Renal cortex interstitium (tissue), 11 donors: ENCODE results near the gene ZNF354B. TPM values are rescaled to one million over a fixed set of nuclear protein-coding genes. Genes with fewer than 3 reads are reported as not detected.
"Not testable (repeated sequence)": the region's sequence is repeated elsewhere in the genome, so short reads cannot be mapped to it uniquely, and the experiment has no call there.

Experiments
- DNase-seq, 11 donors: peaks; one replicate each; pipeline ENCODE4 v3.0.0-alpha.2; 2013; ENCODE audit warnings: low read depth in 9 of 11, low spot score in 4 of 11; ENCODE audit errors: extremely low read depth in 1 of 11
- polyA plus RNA-seq, 3 donors: library from polyadenylated mRNA; unstranded; fragments of 120-200 nt; gene quantifications; one replicate each; pipeline ENCODE4 v1.2.1, GENCODE V29; 2013; ENCODE audit not compliant: insufficient read length in 3 of 3

The ZNF354B gene
- polyA plus RNA-seq, 3 donors, result 22.6 to 34.2 (median 24.0) TPM

DNA sequence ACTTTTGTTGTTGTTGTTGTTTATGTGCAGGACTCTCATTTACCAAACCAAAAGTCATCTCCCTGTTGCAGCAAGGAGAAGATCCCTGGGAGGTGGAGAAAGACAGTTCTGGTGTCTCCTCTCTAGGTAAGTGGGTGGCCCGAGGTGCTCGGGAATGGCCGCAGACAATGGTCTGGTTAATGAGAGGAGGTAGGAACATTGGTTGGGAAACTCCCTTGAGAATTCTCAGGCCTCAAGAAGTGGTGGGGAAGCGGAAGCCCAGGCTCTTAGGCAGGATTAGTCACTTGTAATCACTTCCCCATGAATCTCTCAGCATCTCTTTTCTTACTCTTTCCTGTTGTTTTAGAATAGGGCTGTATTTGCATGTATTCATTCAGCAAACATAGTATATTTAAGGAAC is 7.2 kb downstream of the ZNF354B start:
- DNase-seq, result no peak

DNA sequence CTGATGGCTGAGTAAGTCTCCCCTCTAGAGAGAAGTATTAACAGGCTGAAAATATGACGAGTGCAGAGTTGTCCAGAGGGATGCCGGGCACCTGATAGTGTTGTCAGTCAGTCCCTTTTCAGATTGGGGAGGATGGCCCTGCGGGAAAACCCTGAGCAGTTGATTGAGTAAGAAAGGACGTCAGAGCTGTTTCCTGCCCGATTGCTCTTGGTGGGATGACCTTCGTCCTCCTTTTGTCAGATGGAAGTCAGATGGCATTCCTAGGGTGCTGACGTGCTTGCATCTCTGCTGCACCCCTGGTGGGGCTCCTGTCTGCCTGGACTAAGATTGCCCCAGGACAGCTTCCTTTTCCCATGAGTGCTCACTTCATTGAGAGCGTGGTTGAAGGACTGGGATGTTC is 9.8 kb downstream of the ZNF354B start:
- DNase-seq, result no peak

DNA sequence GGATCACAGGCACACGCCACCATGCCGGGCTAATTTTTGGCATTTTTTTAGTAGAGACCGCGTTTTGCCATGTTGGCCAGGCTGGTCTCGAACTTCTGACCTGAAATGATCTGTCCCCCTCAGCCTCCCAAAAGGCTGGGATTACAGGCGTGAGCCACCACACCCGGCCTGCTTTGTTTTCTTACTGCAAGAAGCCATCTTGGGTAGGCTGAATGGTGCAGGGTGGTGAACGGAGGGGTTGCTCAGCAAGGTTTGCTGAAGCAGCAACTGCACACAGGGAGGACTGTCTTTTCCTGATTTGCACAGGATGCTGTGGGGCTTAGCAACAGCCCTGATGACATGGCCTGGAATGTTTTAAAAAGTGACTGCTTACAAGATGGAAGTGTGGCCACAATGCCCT is 10.7 kb downstream of the ZNF354B start:
- DNase-seq, result no peak

DNA sequence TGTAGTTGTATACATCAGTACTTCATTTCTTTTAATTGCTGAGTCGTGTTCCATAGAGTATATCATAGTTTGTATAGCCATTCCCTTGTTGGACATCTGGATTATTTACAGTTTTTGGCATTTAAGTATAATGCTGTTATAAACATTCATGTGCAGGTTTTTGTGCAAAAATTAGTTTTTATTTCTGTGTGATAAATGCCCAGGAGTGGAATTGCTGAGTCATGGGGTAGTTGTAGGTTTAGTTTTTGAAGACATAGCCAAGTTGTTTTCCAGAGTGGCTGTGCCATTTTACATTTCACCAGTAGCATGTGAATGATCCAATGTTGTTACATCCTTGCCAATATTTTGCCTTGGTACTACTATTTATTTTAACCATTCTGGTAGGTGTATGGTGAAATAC is 12.5 kb downstream of the ZNF354B start:
- no peak for DNase-seq

DNA sequence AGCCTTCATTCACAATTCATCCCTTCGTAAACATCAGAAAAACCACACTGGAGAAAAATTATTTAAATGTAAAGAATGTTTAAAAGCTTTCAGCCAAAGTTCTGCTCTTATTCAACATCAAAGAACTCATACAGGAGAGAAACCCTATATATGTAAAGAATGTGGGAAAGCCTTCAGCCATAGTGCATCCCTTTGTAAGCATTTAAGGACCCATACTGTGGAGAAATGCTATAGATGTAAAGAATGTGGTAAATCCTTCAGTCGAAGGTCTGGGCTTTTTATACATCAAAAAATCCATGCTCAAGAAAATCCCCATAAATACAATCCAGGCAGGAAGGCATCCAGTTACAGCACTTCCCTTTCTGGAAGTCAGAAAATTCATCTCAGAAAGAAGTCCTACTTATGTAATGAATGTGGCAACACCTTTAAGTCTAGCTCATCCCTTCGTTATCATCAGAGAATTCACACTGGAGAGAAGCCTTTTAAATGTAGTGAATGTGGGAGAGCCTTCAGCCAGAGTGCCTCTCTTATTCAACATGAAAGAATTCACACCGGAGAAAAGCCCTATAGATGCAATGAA is 23.5 kb downstream of the ZNF354B start:
- DNase-seq, result not testable (repeated sequence)

DNA sequence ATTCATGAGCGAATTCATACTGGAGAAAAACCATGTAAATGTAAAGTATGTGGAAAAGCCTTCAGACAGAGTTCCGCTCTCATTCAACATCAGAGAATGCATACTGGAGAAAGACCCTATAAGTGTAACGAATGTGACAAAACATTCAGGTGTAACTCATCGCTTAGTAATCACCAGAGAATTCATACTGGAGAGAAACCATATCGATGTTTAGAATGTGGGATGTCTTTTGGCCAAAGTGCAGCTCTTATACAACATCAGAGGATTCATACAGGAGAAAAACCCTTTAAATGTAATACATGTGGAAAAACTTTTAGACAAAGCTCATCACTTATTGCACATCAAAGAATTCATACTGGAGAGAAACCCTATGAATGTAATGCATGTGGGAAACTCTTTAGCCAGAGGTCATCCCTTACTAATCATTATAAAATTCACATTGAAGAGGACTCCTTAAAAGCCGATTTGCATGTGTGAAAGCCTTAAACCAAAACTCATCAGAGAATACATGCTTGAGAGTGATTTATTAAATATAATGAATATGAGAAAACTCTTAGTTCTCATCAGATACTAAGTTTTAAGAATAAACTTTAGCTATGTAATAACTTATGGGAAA is 24.2 kb downstream of the ZNF354B start:
- no peak for DNase-seq

DNA sequence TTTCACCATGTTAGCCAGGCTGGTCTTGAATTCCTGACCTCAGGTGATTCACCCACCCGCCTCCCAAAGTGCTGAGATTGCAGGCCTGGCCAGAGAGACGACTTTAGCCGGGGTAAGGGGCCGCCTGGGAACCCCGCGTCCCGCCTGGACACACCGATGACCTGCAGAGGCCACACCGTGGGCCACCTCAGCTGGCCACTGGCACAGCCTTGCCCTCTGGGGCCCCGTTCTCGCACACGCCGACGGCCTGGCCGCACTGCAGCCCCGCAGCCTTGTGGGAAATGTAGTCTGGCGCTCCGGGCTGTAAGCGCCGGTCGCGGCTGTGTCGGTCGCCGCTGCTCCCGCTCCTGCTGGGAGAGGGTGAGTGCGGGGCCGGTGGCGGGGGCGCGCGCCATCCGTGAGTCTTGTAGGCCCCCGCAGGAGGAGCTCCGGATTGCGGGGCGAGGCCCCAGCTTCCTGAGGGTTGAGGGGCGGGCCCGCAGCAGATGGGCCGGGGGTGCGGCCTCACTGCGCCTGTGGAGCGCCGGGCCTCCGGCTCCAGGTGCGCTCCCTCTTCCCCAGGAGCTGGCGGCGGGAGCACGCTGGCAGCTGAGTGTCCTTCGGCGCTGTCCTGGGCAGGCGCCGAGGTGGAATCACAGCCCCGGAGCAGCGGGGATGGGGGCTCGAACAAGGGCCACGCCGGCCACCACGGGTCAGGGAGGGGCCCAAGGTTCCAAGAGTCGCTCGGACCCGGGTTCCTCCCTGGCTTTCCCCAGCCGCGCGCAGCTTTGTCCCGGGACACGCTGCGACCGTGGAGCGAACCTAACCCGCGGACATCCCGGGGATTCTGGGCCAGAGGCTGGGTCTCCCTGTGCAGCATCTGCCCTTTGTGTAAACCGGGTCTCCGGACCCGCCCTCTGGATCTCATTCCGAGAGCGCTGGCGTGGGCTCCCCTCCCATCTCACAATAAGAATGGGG is 36.1 kb downstream of the ZNF354B start, which contains the start of gene ZFP2:
ZFP2 (plus strand) TSS at position 299 of the 957 bp plus-strand sequence. CDS start 35,401 bp downstream, outside the sequence.
- peak; percentile 26 to 67 (median 52) for DNase-seq

DNA sequence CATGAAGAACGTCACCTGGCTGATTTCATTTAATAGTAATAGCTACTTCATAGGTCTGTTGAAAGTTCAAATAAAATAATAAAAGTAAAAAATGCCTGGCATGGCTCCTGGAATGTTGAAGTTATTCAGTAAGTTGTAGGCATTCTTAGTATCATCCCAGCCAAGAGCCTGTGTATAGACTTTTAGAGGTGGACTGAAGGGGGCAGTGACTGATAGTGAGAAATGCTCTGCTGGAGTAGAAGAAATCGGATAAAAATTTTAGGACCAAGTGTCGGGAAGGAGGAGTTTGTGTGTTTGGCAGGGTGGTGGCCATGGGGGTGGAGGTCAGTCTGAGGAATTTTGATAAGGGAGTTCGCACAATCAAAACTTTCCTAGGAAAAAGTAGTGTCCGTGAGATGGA is 39.5 kb downstream of the ZNF354B start:
- no peak for DNase-seq

DNA sequence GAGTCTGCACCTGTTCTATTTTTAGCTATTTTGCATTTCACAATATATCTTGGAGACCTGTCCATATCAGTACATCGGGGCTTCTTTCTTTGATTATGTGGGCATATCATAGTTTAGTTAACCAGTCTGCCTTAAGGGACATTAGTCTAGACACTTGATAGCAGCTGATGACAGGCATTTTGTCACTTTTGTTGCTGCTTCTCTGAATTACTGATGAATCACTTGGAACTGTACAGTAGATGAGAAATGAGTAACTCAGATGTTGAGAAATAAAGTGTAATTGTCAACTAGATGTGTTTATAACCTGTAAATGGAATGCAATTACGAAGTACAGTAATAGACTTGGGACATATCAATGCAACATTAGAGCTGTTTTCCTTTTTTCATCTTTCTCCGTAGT is 43.1 kb downstream of the ZNF354B start:
- DNase-seq, result no peak

DNA sequence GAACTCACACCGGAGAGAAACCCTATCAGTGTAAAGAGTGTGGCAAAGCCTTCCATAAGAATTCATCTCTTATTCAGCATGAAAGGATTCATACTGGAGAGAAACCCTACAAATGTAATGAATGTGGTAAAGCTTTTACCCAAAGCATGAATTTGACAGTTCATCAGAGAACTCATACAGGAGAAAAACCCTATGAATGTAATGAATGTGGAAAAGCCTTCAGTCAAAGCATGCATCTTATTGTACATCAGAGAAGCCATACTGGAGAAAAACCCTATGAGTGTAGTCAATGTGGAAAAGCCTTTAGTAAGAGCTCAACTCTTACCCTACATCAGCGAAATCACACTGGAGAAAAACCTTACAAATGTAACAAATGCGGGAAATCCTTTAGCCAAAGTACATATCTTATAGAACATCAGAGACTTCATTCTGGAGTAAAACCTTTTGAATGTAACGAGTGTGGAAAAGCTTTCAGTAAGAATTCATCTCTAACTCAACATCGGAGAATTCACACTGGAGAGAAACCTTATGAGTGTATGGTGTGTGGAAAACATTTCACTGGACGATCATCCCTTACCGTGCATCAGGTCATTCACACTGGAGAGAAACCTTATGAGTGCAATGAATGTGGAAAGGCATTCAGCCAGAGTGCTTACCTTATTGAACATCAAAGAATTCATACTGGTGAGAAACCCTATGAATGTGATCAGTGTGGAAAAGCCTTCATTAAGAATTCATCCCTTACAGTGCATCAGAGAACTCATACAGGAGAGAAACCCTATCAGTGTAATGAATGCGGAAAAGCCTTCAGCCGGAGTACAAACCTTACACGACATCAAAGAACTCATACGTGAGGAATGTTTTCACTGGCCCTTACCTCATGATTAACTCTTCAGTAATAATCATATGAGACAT is 72.3 kb downstream of the ZNF354B start:
- DNase-seq, result no peak

Other genes with a start within 250 kb of the ZNF354B start
- 10 to 100 TPM; 51.3 to 68.7 (median 68.3) TPM for gene CLK4, start 232.9 kb upstream of the ZNF354B start, polyA plus RNA-seq
- 10 to 100 TPM; 21.0 to 24.3 (median 22.2) TPM for gene ZNF354A, start 129.3 kb upstream of the ZNF354B start, polyA plus RNA-seq
- 1 to 10 TPM; 6.4 to 8.3 (median 7.9) TPM for gene ZFP2, start 36.0 kb downstream of the ZNF354B start, polyA plus RNA-seq
- 1 to 10 TPM; 7.0 to 7.3 (median 7.0) TPM for gene ZNF454, start 81.2 kb downstream of the ZNF354B start, polyA plus RNA-seq
- gene GRM6, start 135.4 kb downstream of the ZNF354B start, polyA plus RNA-seq, result 1 to 10 TPM in 2 of 3 donors, under 1 TPM in 1; 0.69 to 1.9 (median 1.0) TPM
- 1 to 10 TPM; 7.9 to 8.7 (median 8.5) TPM for gene ZNF879, start 163.9 kb downstream of the ZNF354B start, polyA plus RNA-seq
- 10 to 100 TPM; 15.7 to 20.0 (median 17.4) TPM for gene ZNF354C, start 200.4 kb downstream of the ZNF354B start, polyA plus RNA-seq